ENCODE data around the gene TMC2. TPM values are rescaled to one million over a fixed set of nuclear protein-coding genes. Genes with fewer than 3 reads are reported as not detected.
A peak's percentile ranks its signal among the peaks of the same experiment; 100 is the strongest.
"Not testable (repeated sequence)": the region's sequence is repeated elsewhere in the genome, so short reads cannot be mapped to it uniquely, and the experiment has no call there.

The TMC2 gene, protein sequence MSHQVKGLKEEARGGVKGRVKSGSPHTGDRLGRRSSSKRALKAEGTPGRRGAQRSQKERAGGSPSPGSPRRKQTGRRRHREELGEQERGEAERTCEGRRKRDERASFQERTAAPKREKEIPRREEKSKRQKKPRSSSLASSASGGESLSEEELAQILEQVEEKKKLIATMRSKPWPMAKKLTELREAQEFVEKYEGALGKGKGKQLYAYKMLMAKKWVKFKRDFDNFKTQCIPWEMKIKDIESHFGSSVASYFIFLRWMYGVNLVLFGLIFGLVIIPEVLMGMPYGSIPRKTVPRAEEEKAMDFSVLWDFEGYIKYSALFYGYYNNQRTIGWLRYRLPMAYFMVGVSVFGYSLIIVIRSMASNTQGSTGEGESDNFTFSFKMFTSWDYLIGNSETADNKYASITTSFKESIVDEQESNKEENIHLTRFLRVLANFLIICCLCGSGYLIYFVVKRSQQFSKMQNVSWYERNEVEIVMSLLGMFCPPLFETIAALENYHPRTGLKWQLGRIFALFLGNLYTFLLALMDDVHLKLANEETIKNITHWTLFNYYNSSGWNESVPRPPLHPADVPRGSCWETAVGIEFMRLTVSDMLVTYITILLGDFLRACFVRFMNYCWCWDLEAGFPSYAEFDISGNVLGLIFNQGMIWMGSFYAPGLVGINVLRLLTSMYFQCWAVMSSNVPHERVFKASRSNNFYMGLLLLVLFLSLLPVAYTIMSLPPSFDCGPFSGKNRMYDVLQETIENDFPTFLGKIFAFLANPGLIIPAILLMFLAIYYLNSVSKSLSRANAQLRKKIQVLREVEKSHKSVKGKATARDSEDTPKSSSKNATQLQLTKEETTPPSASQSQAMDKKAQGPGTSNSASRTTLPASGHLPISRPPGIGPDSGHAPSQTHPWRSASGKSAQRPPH
- under 1 TPM; 0.20 to 0.38 (median 0.32) TPM for polyA plus RNA-seq (ENCODE audit: insufficient read length in 3 of 3)
- long read RNA-seq, donor 1 = 0 reads
- long read RNA-seq, donor 2 = 0 reads
- long read RNA-seq, donor 3 = 0 reads
- long read RNA-seq, donor 4 = 0 reads
- long read RNA-seq, donor 5 = 0 reads
- long read RNA-seq, donor 6 = 0 reads
- long read RNA-seq, donor 7 = 0 reads
- long read RNA-seq, donor 8 = 0 reads
- long read RNA-seq, donor 9 = 0 reads
- long read RNA-seq, donor 10 = 0 reads
- long read RNA-seq, donor 11 = 0 reads
- long read RNA-seq, donor 12 = 0 reads
- long read RNA-seq, donor 13 = 0 reads
- long read RNA-seq, donor 14 = 0 reads
- long read RNA-seq, donor 15 = 0 reads
- long read RNA-seq, donor 16 = 0 reads

DNA sequence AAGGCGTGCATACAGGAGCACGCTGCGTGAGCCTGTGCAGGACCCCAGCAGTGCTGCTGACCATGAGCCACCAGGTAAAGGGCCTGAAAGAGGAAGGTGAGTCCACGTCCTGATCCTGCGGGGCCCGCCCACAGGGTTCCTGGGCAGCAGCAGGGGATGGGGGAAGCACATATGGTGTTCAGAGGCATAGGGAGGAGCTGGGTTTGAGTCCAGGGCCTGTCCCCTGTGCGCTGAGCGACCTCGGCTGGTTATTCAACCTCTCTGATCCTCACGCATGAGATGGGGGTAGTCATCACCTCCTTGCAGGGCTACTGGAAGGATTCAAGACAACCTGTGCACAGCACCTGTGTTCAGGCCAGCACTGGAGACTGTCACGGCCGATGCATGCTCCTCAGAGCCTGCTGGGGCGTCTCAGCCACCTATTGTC is at the start of gene TMC2:
Gene TMC2, plus strand, starts transcription at position 14 of the 427 bp plus-strand sequence. Its CDS starts 49 bp downstream, at position 63.
- no peak for DNase-seq (ENCODE audit: extremely low read depth in 1 of 11, low read depth in 9 of 11, low spot score in 4 of 11)

DNA sequence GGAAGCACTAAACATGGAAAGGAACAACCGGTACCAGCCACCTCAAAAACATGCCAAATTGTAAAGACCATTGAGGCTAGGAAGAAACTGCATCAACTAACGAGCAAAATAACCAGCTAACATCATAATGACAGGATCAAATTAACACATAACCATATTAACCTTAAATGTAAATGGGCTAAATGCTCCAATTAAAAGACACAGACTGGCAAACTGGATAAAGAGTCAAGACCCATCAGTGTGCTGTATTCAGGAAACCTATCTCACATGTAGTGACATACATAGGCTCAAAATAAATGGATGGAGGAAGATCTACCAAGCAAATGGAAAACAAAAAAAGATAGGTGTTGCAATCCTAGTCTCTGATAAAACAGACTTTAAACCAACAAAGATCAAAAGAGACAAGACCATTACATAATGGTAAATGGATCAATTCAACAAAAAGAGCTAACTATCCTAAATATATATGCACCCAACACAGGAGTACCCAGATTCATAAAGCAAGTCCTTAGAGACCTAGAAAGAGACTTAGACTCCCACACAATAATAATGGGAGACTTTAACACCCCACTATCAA is 33.5 kb upstream of the TMC2 start:
- DNase-seq (ENCODE audit: extremely low read depth in 1 of 11, low read depth in 9 of 11, low spot score in 4 of 11) = not testable (repeated sequence)

DNA sequence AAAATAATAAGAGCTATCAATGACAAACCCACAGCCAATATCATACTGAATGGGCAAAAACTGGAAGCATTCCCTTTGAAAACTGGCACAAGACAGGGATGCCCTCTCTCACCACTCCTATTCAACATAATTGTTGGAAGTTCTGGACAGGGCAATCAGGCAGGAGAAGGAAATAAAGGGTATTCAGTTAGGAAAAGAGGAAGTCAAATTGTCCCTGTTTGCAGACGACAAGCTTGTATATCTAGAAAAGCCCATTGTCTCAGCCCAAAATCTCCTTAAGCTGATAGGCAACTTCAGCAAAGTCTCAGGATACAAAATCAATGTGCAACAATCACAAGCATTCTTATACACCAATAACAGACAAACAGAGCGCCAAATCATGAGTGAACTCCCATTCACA is 31.6 kb upstream of the TMC2 start:
- not testable (repeated sequence) for DNase-seq (ENCODE audit: extremely low read depth in 1 of 11, low read depth in 9 of 11, low spot score in 4 of 11)

DNA sequence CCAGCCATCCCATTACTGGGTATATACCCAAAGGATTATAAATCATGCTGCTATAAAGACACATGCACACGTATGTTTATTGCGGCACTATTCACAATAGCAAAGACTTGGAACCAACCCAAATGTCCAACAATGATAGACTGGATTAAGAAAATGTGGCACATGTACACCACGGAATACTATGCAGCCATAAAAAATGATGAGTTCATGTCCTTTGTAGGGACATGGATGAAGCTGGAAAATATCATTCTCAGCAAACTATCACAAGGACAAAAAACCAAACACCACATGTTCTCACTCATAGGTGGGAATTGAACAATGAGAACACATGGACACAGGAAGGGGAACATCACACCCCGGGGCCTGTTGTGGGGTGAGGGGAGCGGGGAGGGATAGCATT is 29.9 kb upstream of the TMC2 start:
- DNase-seq (ENCODE audit: extremely low read depth in 1 of 11, low read depth in 9 of 11, low spot score in 4 of 11) = not testable (repeated sequence)

DNA sequence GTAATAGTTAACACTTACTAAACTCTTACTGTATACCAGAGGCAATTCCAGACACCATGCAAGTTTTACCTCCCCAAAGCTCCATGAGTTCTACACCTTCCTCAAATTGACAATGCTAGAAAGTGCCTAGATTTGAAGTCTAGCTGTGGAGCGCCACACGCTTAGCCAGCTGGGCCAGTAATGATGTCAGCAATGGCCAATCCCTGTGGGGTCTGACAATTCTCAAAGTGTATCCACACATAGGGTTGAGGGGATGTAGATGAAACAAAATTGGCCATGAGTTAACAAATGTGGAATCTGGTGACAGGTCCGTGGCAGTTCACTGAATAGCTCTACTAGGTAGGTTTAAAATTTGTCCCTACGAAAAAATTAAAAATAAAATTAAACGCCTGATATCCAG is 28.9 kb upstream of the TMC2 start:
- no peak for DNase-seq (ENCODE audit: extremely low read depth in 1 of 11, low read depth in 9 of 11, low spot score in 4 of 11)

DNA sequence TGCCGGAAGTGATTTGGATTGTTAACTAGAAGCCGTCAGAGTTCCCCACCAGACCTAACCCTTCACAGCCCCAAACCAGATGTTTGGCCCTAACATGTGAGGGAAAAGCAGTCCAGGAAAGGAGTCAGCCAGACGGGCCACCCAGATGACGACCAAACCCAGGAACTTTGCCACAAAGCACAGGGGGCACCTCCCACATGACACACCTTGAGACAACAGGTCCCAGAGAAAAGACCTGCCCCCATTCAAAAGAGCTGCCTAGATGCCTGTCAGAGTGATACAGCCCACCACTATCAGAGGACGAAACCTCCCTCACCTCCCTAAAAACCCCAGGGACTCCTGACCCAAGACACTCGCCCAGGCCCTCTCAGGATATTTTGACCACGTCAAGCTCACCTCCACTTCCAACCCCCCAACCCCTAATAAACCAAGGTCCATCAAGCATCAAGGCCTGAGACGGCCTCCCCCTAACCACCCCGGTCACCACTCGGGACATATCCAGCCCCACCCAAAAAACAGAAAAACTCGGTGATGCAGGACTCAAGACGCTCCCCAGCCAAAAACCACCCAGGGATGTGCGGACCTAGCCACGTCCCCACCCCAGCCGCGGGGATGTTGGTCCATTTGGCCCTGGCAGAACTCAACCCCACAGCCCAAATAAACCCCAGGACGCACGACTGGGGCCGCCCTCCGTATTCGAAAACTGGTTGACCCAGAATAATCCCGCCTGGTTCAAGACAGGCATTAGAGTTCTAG is 28.3 kb upstream of the TMC2 start:
- DNase-seq (ENCODE audit: extremely low read depth in 1 of 11, low read depth in 9 of 11, low spot score in 4 of 11) = no peak

DNA sequence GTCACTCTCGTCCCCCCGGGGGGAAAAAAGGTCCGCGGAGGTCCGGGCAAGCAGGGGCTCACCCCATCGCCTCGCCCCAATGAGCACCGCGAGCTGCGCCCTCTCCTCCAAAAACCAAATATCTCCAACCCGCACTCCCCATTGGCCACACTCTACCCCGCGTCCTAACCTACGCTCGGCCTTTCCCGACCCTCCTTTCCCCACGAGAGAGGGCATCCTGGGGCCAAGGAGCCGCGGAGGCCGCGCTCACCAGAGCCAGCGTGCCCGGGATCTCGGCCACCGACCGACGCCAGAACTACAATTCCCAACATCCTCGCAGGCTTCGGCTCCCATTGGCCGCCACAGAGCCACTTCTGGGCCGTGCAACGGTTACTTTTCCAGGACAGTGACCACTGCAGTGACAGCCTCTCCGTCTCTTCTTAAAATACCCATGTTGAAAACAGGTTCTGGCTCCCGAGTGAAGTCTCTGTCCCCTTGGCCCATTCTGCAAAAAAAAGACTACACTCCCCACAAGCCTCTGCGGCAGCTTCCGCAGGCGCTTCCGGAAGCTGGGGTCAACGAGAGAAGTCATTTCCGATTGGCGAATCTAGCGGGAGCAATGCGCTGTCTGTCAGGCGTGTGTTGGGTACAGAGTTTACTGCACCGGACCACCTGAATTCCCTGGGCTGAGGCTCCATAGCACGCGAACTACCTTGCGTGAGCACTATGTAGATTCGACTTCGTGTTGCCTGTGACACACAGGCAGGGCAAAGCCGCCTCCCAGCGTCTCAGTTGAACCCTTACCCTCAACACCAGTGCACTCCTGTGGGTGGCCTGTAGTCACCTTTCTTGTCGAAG is 27.5 kb upstream of the TMC2 start, which contains the start of gene ZNF343:
Gene ZNF343, minus strand, starts transcription at position 285 of the 837 bp plus-strand sequence. CDS start 15,020 bp downstream, outside the sequence.
- peak in 10 of 11 donors; percentile 72 to 89 (median 80) for DNase-seq (ENCODE audit: extremely low read depth in 1 of 11, low read depth in 9 of 11, low spot score in 4 of 11)

DNA sequence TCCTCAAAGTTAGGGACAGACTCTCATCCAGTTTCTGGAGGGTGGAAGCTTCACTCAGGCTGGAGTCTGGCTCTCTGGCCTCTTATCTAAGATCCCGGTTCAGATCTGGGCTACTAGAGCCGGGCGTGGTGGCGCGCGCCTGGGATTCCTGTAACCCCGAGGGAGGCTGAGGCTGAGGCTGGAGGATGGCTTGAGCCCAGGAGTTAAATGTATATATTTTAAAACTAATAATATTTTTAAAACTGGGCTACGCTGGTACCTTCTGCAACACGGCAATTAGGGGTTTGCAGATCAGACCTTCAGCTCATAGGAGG is 26.9 kb upstream of the TMC2 start:
- no peak for DNase-seq (ENCODE audit: extremely low read depth in 1 of 11, low read depth in 9 of 11, low spot score in 4 of 11)

DNA sequence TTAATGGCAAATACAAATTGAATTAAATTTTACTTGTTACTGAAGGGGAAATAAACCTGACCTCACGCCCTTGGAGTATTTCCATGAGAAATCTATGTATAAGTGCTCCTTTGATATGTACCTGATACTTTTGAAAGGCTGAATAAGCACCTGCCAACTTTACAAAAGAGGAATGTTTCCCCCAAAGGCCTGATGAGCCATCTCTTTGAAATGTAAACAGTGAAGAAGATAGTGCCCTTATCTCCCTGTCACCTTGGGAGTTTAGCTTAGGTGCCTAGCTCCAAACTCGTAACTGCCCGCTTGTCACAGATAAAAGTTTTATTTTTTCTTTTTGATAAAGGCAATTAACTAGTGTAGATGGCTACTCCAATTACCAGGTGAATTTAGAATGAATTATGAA is 26.6 kb upstream of the TMC2 start:
- DNase-seq (ENCODE audit: extremely low read depth in 1 of 11, low read depth in 9 of 11, low spot score in 4 of 11) = no peak

DNA sequence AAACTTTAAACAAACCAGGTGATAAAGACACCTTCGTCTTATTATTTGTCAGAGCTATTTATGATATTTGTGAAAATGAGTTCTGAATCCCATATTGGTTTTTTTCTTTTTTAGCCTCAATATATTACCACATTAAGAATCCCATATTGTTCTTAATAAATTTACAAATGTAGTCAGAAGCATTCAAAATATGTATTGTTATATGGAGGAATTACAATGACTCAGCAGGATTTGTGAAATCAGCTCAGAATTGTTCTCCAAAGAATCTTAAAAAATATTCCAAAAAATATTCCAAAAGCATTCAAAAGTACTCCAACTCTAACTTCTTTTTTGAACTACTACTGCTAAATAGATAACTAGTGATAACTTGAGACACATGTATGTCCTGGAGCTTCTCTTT is 21.2 kb upstream of the TMC2 start:
- no peak for DNase-seq (ENCODE audit: extremely low read depth in 1 of 11, low read depth in 9 of 11, low spot score in 4 of 11)

DNA sequence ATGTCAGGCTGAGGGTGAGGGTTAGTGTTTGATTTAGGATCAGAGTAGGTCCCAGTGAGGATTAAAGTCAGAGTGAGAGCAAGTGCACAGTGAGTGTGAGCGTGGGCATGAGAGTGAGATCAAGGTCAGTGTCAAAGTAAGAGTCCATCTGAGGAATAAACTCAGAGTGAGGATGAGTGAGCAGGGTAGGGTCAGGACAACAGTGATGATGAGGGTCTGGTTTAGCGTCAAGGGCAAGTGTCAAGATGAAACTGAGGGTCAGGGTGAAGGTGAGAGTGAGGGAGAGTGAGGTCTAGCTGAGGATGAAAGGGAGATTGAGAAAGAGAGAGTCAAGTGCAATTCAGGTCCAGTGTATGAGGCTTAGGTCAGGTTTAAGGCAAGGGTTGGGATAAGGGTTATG is 20.0 kb upstream of the TMC2 start:
- DNase-seq (ENCODE audit: extremely low read depth in 1 of 11, low read depth in 9 of 11, low spot score in 4 of 11) = no peak

DNA sequence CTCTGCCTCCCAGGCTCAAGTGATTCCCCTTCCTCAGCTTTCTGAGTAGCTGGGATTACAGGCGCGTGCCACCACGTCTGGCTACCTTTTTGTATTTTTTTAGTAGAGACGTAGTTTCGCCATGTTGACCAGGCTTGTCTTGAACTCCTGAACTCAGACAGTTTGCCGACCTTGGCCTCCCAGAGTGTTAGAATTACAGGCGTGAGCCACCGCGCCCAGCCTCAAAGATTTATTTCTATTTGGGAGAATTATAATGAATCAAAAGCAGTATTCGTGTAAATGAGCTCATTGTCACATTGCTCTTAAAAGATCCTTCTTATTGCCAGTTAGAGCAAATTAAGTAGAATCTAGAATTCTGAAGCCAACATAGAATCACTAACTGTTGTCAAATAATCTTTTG is 18.3 kb upstream of the TMC2 start:
- DNase-seq (ENCODE audit: extremely low read depth in 1 of 11, low read depth in 9 of 11, low spot score in 4 of 11) = no peak

DNA sequence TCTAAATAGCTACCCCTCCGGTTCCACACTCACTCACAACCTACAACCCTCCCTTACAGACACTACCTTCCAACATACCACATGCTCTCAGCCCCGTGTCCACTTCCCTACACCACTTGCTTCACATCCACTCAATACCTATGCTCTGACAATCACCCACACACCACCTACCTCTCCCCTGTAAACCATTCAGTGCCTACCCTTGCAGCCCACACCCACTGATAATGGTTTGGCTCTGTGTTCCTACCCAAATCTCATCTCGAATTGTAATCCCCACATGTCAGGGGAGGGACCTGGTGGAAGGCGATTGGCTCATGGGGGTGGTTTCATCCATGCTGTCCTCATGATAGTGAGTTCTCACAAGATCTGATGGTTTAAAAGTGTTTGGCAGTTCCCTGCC is 17.8 kb upstream of the TMC2 start:
- no peak for DNase-seq (ENCODE audit: extremely low read depth in 1 of 11, low read depth in 9 of 11, low spot score in 4 of 11)

DNA sequence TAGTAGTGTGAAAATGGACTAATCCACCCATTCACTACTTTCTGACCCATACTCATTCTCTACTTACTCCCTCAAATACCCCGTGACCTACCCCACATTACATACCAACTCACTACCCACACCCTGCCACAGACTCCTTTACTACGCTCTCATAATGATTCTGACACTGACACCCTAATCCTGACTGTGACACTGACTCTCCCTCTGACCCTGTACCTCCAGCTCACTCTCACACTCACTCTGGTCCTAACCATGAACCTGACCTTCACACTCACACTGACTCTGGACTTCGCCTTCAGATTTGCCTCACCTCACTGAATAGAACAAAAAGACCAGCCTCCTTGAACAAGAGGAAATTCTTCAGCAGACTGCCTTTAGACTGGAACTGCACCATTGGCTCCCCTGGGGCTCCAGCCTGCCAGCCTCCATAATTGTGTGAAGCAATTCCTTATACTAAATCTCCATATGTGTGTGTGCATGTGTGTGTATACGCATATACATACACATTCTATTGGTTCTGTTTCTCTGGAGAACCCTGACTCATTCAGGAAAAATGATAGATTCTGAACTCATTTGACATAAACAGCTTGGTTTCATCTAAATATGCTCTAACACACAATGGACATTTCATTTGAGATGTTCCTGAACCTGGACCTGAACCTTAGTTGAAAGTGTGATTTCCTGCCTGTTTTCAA is 17.1 kb upstream of the TMC2 start:
- DNase-seq (ENCODE audit: extremely low read depth in 1 of 11, low read depth in 9 of 11, low spot score in 4 of 11) = no peak

DNA sequence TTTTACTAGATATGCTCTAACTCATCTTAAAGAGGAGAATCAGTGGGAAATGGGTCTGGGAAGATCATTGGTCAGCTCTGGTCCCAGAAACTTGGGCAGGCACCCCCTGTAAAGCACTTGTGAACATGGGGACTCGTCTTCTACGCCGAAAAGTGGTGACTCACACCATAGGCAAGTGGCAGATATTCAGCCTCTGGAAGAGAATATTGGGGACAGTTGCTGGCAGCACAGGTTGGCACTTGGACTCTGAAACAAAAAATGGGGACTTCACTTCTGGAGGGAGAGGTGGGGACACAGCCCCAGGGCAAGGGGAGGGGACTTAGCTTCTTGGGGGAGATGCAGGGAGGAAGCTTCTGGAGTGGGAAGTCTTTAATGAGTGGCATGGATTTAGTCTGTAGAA is 15.8 kb upstream of the TMC2 start:
- no peak for DNase-seq (ENCODE audit: extremely low read depth in 1 of 11, low read depth in 9 of 11, low spot score in 4 of 11)

DNA sequence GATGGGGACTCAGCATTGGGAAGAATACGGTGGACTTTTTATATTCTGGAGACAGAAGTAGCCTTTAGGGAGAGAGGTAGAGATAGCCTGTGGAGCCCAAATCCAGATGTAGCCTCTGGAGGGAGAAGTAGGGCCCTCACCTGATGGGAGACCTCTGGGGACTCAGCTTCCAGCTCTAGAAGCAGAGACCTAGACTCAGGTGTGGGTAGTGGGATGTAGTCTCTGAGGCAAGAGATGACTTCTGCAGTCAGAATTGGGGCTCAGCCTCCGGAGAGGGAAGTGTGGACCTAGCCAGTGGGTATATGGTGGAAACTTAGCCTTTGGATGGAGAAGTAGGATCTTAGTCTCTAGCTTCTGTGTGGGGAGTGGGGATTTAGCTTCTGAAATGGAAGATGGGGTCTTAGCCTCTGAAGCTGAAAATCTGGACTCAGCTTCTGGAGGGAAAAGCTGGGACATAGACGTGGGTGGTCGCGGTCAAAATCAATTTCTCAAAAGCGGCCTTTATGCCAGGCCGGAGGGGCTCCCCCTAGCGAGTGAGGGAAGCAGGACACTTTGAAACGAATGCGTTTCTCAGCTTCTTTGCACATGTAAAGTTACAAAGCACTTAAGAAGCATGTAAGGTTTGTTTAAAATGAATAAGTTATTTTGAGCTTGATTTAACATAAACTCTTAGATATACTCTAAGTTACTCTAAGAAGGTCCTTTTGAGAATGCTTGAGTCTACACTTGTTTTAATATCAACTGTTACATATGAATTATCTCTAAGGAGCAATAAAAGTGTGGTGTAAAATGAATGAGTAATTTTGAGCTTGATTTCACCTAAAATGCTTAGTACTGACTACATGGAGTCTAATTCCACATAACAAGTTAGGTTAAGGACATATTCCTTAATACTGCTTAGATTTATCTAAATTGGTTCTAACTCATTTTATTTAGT is 14.7 kb upstream of the TMC2 start:
- DNase-seq (ENCODE audit: extremely low read depth in 1 of 11, low read depth in 9 of 11, low spot score in 4 of 11) = peak in 1 of 11 donors; percentile 28
